ENCODE measurements around the gene POU3F1.
A peak's percentile ranks its signal among the peaks of the same experiment; 100 is the strongest.

Gene POU3F1

DNA sequence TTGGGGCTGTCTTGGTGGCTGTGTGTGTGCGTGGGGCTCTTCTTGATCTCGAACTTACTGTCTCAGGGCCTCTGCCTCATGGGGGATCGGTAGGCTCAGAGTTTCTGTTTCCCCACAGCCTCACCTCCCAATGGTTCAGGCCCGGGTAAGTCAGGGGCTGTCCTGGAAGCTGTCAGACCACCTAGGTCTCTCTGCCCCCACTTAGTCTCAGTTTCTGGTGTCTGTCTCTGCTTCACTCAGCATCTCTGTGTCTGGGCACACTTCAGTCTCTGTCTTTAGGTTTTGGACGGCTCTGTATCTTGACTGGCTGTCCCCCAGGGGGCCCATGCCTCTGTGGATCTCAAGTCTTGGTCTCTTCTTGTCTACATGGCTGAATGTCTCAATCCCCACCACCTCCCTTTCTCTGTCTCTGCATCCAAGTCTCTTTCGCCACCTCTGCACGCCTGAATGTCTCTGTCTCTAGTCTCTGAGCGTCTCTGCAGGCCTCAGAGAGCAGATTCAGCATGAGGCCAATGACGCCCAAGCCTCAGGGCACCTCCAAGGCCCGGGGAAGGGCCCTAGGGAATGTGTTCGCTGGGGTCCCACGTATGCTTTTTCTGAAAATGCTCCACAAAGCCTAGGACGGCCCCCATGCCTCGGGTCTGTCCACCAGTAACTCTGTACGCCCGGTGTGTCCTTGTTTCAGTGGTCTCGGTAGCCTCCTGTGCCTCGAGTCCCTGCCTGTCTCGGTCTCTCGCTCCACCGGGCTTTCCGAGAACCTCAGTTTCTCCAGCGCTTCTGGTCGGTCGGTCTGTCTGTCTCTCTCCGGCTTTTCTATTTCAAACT is 42.1 kb downstream of the POU3F1 start:
- DNase-seq (ENCODE audit: low spot score), result no peak

DNA sequence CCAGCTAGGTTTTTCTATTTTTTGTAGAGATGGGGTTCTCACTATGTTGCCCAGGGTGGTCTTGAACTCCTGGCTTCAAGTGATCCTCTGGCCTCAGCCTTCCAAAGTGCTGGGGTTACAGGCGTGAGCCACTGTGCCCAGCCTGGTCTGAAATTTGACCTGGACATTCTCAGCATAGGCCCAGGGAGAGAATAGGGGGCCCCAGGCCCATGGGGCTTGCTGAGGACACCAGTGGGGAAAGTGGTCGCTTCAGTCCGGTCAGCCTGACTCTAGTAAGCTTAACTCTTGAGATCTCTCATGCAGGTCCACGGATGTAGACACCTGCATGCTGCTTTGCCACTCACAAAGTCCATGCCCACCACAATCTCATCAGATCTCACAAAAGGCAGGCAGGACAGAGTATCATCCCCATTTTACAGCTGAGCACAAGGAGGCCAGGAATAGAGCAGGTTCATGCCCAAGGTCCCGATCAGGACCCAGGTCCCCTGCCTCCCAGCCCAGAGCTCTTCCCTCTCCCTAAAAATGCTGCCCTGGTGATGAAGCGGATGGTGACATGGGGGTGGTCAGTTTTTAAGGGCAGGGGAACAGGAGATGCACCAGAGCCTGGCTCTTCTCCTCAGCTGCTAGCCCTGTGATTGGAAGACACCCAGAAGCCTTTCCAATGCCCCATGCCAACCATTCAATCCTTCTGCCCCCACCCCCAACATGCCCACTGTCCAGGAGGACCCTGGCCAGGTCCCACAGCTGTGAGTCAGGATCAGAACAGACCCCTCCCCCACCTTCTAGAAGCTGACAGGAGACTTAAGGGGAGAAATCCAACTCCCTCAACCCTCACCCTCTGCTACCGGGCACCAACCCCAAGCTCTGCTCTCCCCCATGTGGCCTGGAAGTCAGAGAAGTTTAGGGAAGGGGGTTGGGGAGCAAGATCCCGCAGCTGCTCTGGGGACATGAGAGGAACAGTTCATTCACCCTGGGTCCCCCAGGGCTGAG is 43.0 kb downstream of the POU3F1 start:
- no peak for DNase-seq (ENCODE audit: low spot score)

- DNase-seq (ENCODE audit: low spot score), result peak; percentile 62
Observed at GRCh38 chr1:38000529-38001455, 45.8 kb downstream of the POU3F1 start.

- no peak for DNase-seq (ENCODE audit: low spot score)
Observed at GRCh38 chr1:38000233-38000528, 46.4 kb downstream of the POU3F1 start.

- DNase-seq (ENCODE audit: low spot score), result peak; percentile 83
Observed at GRCh38 chr1:37999430-38000232, 47.0 kb downstream of the POU3F1 start.

GRCh38 chr1:37998913-37999429 is 47.6 kb downstream of the POU3F1 start:
- DNase-seq (ENCODE audit: low spot score), result no peak

DNA sequence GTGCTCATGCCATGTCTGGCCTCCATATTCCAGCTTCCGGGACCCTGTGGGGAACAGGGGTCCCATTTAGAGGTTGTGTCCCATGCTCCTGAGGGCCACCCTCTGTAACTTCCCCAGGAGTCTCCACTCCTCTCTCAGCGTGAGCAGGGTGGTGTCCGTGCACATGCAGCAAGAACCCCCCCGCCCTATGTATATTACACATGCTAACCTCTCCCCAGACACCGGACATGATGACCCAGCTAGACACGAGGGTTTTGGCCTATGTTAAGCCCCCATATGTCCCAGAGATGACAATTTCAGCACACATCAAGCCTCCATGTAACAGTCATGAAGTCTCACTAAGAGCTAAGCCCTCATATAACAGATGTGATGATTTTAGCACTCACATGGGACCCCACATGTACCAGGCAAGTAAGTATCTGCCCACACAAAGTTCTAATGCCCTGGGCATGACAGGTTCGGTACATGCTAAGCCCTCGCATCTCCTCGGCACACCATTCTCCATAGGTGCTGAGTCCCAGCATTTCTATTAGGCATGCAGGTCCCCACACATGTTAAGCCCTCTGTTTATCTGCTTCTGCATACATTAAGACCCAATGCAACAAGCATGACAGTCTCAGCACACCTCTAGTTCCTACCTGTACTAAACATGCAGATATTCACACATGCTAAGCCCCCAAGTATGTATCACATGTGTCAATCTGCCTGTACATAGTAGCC is 48.3 kb downstream of the POU3F1 start:
- no peak for DNase-seq (ENCODE audit: low spot score)

- no peak for DNase-seq (ENCODE audit: low spot score)
Observed at GRCh38 chr1:37997256-37998088, 49.1 kb downstream of the POU3F1 start.

- DNase-seq (ENCODE audit: low spot score), result peak; percentile 31
Observed at GRCh38 chr1:37995751-37996345, 50.7 kb downstream of the POU3F1 start.

DNA sequence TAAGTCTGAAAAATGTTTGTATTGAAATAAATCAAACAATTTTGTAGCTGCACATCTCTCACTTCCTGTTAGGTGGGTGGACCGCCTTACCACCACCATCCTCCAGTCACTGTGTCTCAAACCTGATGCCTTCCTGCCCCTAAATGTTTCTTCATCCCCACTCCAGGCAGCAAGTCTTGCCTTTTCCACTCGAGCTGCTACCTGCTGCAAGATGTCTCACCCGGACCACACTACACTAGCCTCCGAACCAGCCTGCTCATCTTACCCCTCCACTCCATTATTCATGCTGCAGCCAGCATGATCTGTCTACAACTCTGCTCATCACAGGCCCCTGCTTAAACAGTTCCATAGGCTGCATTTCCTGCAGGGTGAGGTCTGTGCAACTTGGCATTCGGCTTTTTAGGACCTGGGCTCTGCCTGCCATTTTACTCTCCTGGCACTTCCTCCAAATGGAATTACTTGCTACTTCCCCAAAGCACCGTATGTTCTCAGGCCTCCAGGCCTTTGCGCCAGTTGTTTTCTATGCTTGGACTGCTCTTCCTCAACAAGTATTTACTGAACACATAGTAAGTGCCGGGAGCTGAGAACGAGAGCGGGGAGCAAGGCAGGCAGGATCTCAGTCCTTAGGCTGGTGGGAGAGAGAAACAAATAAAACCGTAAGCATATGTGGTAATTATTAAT is 51.6 kb downstream of the POU3F1 start:
- no peak for DNase-seq (ENCODE audit: low spot score)

Measured in kidney tubule cell (primary cell).